ENCODE results near the gene SPON1.
A peak's percentile ranks its signal among the peaks of the same experiment; 100 is the strongest.
"Not testable (repeated sequence)": the region's sequence is repeated elsewhere in the genome, so short reads cannot be mapped to it uniquely, and the experiment has no call there.

SPON1 gene

DNA sequence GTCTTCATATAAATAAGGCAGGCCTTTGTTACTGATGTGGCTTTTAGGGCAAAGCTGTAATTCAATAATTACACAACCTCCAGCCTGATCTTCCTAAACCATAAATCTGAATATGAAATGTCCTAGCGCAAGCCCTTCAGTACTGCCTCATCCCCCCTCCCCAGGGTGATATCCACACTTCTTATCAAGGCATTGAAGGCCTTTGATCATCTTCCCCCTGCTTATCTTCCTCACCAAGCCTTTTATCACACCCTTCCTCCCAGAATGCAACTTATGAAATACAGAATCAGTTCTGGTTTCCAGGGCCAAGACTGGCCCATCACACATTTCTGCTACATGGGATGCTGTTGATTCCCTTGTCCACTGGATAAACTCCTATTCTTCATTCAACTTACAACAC is 12.1 kb downstream of the SPON1 start:
- in situ Hi-C loops (cut with HindIII; ENCODE audit: low pct_ligation_motif_present, low sequenced_read_pairs) = no loop called here
- DNase-seq = no peak
- Histone ChIP-seq H3K27ac (no peak overlapping the region), H3K27me3 (replicated peaks) (no peaks in the 10 kb centered on the region), H3K36me3 (replicated peaks) (no peaks in the 10 kb centered on the region), H3K4me3 (ENCODE audit: low read depth, low read length) (no peak overlapping the region)
- TF ChIP-seq CTCF (IDR thresholded peaks at IDR 0.05; ENCODE audit: low read depth, low read length, missing control alignments) = no peak

DNA sequence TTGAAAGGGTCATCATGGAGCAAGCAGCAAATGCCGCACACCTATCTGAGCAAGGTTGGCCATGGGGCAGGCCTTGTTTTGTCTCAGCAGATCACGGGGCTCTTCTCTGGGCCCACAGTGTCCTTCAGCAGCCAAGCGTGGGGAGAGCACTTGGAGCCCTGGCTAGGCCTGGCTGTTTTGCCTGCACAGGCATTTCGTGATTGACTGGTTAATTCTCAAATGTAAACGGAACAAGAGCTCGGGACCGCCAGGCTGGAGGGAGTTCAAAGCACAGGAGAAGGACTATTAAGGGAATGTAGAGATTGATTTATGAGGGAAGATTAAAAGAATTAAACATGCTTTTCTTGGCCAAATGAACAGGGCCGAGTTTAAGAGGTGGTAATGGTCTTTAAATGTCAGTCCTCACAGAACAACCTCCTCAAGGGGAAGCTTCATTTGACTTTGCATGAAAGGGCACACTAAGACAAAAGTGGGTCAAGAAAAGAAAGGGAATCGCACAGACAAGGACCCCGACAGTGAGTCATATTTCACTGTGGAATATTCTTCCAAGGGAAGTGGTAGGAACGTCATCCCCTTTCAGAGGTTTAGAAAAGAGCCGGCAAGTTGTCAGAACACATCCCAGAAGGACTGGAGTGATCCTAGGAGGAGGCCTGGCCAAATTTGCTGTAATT is 20.7 kb downstream of the SPON1 start:
- Histone ChIP-seq H3K36me3 (replicated peaks) (no peaks in the 10 kb centered on the region), H3K27ac (no peak overlapping the region), H3K4me3 (ENCODE audit: low read depth, low read length) (no peak overlapping the region), H3K27me3 (replicated peaks) (no peaks in the 10 kb centered on the region)
- no peak for TF ChIP-seq CTCF (IDR thresholded peaks at IDR 0.05; ENCODE audit: low read depth, low read length, missing control alignments)
- DNase-seq = no peak
- in situ Hi-C loops (cut with HindIII; ENCODE audit: low pct_ligation_motif_present, low sequenced_read_pairs) = no loop called here

DNA sequence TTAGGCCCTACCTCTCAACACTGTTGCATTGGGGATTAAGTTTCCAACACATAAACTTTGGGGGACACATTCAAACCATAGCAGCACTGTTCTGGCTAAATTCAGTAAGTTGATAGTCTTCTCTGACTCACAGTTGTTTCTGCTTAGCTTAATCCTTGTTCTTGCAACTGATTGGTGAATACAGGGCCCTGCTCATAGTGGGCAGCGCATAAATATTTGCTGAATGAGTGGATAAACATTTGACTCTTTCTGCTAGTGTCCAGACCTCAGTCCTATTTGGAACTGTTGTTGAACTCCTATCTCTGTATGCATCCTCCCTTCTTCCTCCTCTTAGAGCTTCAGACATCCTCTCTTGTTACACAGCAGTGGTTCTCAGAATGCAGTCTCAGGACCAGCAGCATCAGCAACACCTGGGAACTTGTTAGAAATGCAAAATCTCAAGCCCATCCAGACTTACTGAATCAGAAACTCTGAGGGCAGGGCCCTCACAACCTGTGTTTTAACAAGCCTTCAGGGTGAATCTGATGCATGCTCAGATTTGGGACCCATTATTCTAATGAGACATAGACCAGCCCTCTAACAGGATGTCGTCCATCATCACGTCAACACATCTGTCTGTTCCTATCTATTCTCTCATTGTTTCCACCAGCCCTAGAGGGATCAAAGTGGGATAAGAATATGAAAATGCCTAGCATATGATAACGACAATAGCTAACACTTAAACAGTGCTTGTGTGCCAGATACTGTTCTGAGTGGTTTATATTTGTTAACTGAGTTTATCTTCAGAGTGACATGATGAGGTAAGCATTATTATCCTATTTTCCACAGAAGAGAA is 22.3 kb downstream of the SPON1 start:
- H3K27ac ChIP-seq = no peak overlapping the region
- peak; percentile 8 for DNase-seq
- no peak overlapping the region for H3K4me3 ChIP-seq (ENCODE audit: low read depth, low read length)
- H3K36me3 ChIP-seq (replicated peaks) = no peaks in the 10 kb centered on the region
- in situ Hi-C loops (cut with HindIII; ENCODE audit: low pct_ligation_motif_present, low sequenced_read_pairs) = no loop called here
- TF ChIP-seq CTCF (IDR thresholded peaks at IDR 0.05; ENCODE audit: low read depth, low read length, missing control alignments) = no peak
- no peaks in the 10 kb centered on the region for H3K27me3 ChIP-seq (replicated peaks)

DNA sequence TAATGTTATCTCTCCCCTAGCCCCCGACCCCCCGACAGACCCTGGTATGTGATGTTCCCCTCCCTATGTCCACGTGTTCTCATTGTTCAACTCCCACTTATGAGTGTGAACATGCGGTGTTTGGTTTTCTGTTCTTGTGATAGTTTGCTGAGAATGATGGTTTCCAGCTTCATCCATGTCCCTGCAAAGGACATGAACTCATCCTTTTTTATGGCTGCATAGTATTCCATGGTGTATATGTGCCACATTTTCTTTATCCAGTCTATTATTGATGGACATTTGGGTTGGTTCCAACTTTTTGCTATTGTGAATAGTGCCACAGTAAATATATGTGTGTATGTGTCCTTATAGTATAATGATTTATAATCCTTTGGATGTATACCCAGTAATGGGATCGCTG is 24.2 kb downstream of the SPON1 start:
- in situ Hi-C loops (cut with HindIII; ENCODE audit: low pct_ligation_motif_present, low sequenced_read_pairs); H3K27me3 ChIP-seq (replicated peaks); H3K4me3 ChIP-seq (ENCODE audit: low read depth, low read length); DNase-seq; H3K27ac ChIP-seq; H3K36me3 ChIP-seq (replicated peaks): not testable (repeated sequence)

DNA sequence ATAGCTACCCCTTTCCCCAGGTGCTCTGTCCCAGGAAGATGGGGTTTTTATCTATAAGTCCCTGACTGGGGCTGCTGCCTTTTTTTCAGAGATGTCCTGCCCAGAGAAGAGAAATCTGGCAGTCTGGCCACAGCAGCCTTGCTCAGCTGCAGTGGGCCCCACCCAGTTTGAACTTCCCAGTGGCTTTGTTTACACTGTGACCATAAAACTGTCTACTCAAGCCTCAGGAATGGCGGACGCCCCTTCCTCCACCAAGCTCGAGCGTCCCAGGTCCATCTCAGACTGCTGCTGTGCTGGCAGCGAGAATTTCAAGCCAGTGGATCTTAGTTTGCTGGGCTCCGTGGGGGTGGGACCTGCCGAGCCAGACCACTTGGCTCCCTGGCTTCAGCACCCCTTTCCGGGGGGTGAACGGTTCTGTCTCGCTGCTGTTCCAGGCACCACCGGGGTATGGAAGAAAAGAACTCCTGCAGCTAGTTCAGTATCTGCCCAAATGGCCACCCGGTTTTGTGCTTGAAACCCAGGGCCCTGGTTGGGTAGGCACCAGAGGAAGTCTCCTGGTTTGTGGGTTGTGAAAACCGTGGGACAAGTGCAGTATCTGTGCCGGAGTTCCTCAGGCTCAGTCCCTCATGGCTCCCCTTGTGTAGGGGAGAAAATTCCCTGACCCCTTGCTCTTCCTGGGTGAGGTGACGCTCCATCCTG is 29.8 kb downstream of the SPON1 start:
- H3K27ac ChIP-seq; in situ Hi-C loops (cut with HindIII; ENCODE audit: low pct_ligation_motif_present, low sequenced_read_pairs); H3K27me3 ChIP-seq (replicated peaks); H3K4me3 ChIP-seq (ENCODE audit: low read depth, low read length); H3K36me3 ChIP-seq (replicated peaks): not testable (repeated sequence)
- DNase-seq = peak; percentile 47

DNA sequence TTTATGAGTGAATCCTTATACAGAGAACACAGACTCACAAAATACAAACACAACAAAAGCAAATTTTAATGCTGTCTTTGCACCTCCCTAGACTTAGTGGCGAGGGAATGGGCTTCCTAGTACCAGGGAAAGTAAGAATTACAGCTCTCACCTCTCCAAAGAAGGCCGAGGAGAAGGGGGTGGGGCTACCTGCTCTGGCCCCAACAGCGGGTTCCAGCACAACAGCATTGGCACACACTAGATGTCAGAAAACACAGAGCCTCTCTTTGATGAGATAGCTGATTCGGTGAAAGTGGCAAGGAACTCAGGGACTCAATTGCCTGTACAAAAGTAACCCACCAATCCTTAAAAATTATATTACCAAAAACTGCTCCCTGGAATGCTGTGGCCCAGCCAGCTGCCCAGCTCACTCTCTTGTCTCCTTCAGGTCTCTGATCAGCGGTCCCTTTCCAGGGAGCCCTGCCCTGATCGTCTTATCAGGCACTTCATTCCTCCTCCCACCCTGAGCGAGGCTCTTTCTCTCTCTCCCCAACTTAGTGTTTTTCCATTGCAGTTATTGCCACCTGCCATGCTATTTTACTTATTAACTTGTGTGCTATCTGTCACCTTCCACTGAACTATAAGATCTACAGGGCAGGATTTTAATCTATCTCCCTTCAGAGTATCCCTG is 30.7 kb downstream of the SPON1 start:
- DNase-seq = no peak
- in situ Hi-C loops (cut with HindIII; ENCODE audit: low pct_ligation_motif_present, low sequenced_read_pairs) = no loop called here
- no peak overlapping the region for H3K4me3 ChIP-seq (ENCODE audit: low read depth, low read length)
- TF ChIP-seq CTCF (IDR thresholded peaks at IDR 0.05; ENCODE audit: low read depth, low read length, missing control alignments) = no peak
- no peak overlapping the region for H3K27ac ChIP-seq
- H3K36me3 ChIP-seq (replicated peaks) = no peaks in the 10 kb centered on the region
- H3K27me3 ChIP-seq (replicated peaks) = no peaks in the 10 kb centered on the region
